SK-N-SH (cell line): Measurements from ENCODE around the gene SLCO4A1.

Experiments
- CTCF ChIP-seq: fragments of 200-600 bp; sonication (generic); IDR thresholded peaks from 2 replicates; pipeline ENCODE4 v1.6.1; 2017; ENCODE audit warnings: antibody characterized with exemption, mild to moderate bottlenecking, moderate library complexity
- ELF1 ChIP-seq: IDR thresholded peaks from 2 replicates; pipeline ENCODE4 v1.4.0; 2012
- JUND ChIP-seq: IDR thresholded peaks from 2 replicates; pipeline ENCODE4 v1.4.0; 2012
- MAX ChIP-seq: IDR thresholded peaks from 2 replicates; pipeline ENCODE4 v1.4.0; 2012; ENCODE audit warnings: low read depth
- POLR2AphosphoS5 ChIP-seq: IDR thresholded peaks from 2 replicates; pipeline ENCODE4 v1.6.1; 2012; ENCODE audit warnings: low read depth, low read length
- RAD21 ChIP-seq: IDR thresholded peaks from 2 replicates; pipeline ENCODE4 v1.6.1; 2012; ENCODE audit warnings: mild to moderate bottlenecking, low read length
- ZBTB33 ChIP-seq: IDR thresholded peaks from 2 replicates; pipeline ENCODE4 v1.4.0; 2012; ENCODE audit warnings: low read depth, borderline replicate concordance

GRCh38 chr20:62653373-62653772, 11.1 kb downstream of the SLCO4A1 start:
- TF ChIP-seq CTCF (no peak), ZBTB33 (no peak), RAD21 (no peak), MAX (no peak), JUND (no peak), POLR2AphosphoS5 (no peak), ELF1 (no peak)
